Right lobe of liver (tissue), 6 donors: ENCODE results near the gene PPP1R1C. TPM values are rescaled to one million over a fixed set of nuclear protein-coding genes. Genes with fewer than 3 reads are reported as not detected.
"Not testable (repeated sequence)": the region's sequence is repeated elsewhere in the genome, so short reads cannot be mapped to it uniquely, and the experiment has no call there.

Experiments used
- ATAC-seq, 4 donors: fragments of 200-7000 bp; cut with Tn5 transposase; one replicate each; pipeline ENCODE4 v1.9.1; 2020; ENCODE audit warnings: mild to moderate bottlenecking in 4 of 4, moderate library complexity in 4 of 4
- DNase-seq, 3 donors: peaks; one replicate each; pipeline ENCODE4 v3.0.0-alpha.2; 2020
- H3K27ac ChIP-seq, 3 donors: fragments of 200-600 bp; one replicate each; pipeline ENCODE4 v1.8.0; 2022
- H3K27me3 ChIP-seq, 2 donors: fragments of 200-600 bp; one replicate each; pipeline ENCODE4 v1.8.0; 2022
- H3K36me3 ChIP-seq, 4 donors: fragments of 200-600 bp; sonication (generic) in 1 of 4; one replicate each; pipeline versions ENCODE4 v1.5.1 to v1.8.0; 2017 to 2022; ENCODE audit warnings: control low read depth in 1 of 4
- H3K4me1 ChIP-seq, 4 donors: fragments of 200-600 bp; sonication (generic) in 1 of 4; one replicate each; pipeline versions ENCODE4 v1.5.1 to v1.8.0; 2017 to 2022; ENCODE audit warnings: control low read depth in 1 of 4
- H3K4me3 ChIP-seq, 3 donors: fragments of 200-600 bp; one replicate each; pipeline ENCODE4 v1.8.0; 2022
- H3K9me3 ChIP-seq, 4 donors: fragments of 200-600 bp; sonication (generic) in 1 of 4; one replicate each; pipeline versions ENCODE4 v1.5.1 to v1.8.0; 2017 to 2022; ENCODE audit warnings: control low read depth in 1 of 4
- POLR2A ChIP-seq: fragments of 450-650 bp; IDR thresholded peaks from one replicate; pipeline ENCODE4 v1.6.1; 2017; ENCODE audit warnings: antibody characterized with exemption, mild to moderate bottlenecking
- WGBS: methylation state at CpG from one replicate; pipeline ENCODE4 v1.1.6; 2018; ENCODE audit warnings: low coverage, low lambda C conversion rate; ENCODE audit not compliant: insufficient coverage; ENCODE audit errors: missing lambda C conversion rate; 5-methylcytosine and 5-hydroxymethylcytosine counted together
- intact Hi-C, 2 donors: fragments of 100-400 bp; cut with DNase I; formaldehyde crosslinking; loops; one replicate each; pipeline versions ENCODE4 v1.11.2 to v1.14.1; 2022
- total RNA-seq, 6 experiments: library from RNA; depleted of rRNA in 2 of 6; stranded (reverse); fragments of >200 nt in 2 of 6; fragmentation: NEBNext Ultra II Directional in 3 of 6; extraction: Animal tissue kit (Norgen Biotek cat#: 25700) in 3 of 6; gene quantifications; one replicate each; pipeline versions ENCODE4 v1.1.0 to v1.2.4, GENCODE V29; 2016 to 2023
- TF ChIP-seq, protein P1 (sequence below), 4 donors: fragments of 200-600 bp in 3 of 4; fragments of 450-650 bp in 1 of 4; IDR thresholded peaks; one replicate each; pipeline versions ENCODE4 v1.5.1 to v1.8.0; 2016 to 2022; ENCODE audit warnings: antibody characterized with exemption in 4 of 4, mild to moderate bottlenecking in 2 of 4
- donor health status: DM: no; HTN: yes; CAD: no.
- donor health status: DM: no; HTN: no; CAD: no.
- donor health status: DM: no; HTN: no; CAD: no.
- donor health status: DM: no; HTN: yes; CAD: no.
- donor health status: DM: no; HTN: yes; CAD: no.

The PPP1R1C gene
- total RNA-seq, 6 experiments from 2014 or later, result 1.8 to 22.2 (median 8.8) TPM

DNA sequence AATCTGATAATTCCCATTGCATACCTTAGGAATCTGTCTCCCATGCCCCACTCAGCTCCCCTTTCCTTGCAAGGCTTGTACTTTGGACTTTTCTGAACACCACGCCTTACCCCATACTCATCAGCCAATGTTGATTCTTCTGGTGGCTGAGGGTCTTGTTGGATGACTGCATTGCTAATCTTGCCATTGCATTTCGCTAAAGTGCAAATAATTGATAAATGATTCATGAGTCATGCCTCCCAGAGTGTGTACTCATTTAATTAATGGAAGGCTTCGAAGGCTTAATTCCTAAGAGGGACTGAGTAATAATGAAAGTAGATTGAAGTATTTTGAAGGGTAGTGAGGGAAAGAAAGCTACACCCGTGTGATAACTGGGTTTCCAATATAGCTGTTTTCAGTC, 28.0 kb upstream of the PPP1R1C start:
- TF ChIP-seq, protein P1, sequence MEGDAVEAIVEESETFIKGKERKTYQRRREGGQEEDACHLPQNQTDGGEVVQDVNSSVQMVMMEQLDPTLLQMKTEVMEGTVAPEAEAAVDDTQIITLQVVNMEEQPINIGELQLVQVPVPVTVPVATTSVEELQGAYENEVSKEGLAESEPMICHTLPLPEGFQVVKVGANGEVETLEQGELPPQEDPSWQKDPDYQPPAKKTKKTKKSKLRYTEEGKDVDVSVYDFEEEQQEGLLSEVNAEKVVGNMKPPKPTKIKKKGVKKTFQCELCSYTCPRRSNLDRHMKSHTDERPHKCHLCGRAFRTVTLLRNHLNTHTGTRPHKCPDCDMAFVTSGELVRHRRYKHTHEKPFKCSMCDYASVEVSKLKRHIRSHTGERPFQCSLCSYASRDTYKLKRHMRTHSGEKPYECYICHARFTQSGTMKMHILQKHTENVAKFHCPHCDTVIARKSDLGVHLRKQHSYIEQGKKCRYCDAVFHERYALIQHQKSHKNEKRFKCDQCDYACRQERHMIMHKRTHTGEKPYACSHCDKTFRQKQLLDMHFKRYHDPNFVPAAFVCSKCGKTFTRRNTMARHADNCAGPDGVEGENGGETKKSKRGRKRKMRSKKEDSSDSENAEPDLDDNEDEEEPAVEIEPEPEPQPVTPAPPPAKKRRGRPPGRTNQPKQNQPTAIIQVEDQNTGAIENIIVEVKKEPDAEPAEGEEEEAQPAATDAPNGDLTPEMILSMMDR (IDR thresholded peaks at IDR 0.05), result no peak
- TF ChIP-seq POLR2A, result no peak
- Histone ChIP-seq H3K36me3 (no peaks in the 10 kb centered on the region), H3K27ac (no peak overlapping the region), H3K4me3 (no peak overlapping the region), H3K9me3 (no peaks in the 10 kb centered on the region), H3K27me3 (no peaks in the 10 kb centered on the region), H3K4me1 (peaks cover 0 to 3% (median 0%) of the 10 kb centered on the region in 4 donors)
- no peak for ATAC-seq
- DNase-seq, result no peak
- 51% methylated on average over 4 of the region's 4 CpGs for WGBS
- intact Hi-C loops, result no loop called here

DNA sequence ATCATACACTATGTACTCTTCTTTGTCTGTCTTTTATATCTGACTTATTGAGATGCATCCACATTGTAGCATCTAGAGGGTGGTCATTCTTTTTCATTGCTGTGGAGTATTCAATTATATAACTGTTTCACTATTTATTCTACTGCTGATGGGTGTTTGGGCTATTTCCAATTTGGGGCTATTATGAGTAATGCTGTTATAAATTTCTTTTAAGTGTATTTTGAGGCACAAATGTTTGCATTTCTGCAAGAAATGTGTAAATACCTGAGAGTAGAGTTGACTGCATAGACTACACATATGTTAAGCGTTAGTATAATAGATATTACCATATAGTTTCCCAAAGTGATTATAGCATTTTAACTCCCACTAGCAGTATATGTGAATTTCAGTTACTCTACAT, 26.9 kb upstream of the PPP1R1C start:
- intact Hi-C loops, result no loop called here
- no peaks in the 10 kb centered on the region for H3K27me3 ChIP-seq
- no peak for ATAC-seq
- H3K36me3 ChIP-seq, result no peaks in the 10 kb centered on the region
- WGBS, result 100% methylated on average over 1 of the region's 1 CpG
- no peak overlapping the region for H3K4me3 ChIP-seq
- no peaks in the 10 kb centered on the region for H3K9me3 ChIP-seq
- H3K4me1 ChIP-seq, result peaks cover 0 to 3% (median 0%) of the 10 kb centered on the region in 4 donors
- no peak for TF ChIP-seq POLR2A
- TF ChIP-seq, protein P1 (IDR thresholded peaks at IDR 0.05), result no peak
- no peak overlapping the region for H3K27ac ChIP-seq
- no peak for DNase-seq

DNA sequence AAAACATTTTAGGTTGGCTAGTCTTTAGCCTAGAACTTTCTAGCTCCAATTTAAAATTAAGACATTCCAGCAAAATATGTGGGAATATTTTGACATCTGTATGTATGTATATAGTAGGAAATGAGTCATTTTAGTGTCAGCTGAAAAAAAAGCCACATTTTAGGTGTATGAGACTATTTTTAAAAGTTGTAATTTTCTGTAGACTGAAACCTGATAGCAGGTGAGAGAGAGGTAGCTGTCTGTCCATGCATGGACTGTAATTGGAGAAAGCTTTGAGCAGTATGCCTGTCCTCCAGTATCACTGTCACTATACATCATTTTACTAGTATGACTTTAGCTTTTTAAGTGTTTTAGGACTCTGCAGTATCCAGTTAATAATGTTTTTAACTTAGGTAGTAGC, 26.1 kb upstream of the PPP1R1C start:
- no peak for TF ChIP-seq POLR2A
- TF ChIP-seq, protein P1 (IDR thresholded peaks at IDR 0.05), result no peak
- intact Hi-C loops, result no loop called here
- Histone ChIP-seq H3K36me3 (no peaks in the 10 kb centered on the region), H3K4me1 (no peaks in the 10 kb centered on the region), H3K27me3 (no peaks in the 10 kb centered on the region), H3K4me3 (no peak overlapping the region), H3K9me3 (no peaks in the 10 kb centered on the region), H3K27ac (no peak overlapping the region)
- DNase-seq (no peak), ATAC-seq (no peak)

DNA sequence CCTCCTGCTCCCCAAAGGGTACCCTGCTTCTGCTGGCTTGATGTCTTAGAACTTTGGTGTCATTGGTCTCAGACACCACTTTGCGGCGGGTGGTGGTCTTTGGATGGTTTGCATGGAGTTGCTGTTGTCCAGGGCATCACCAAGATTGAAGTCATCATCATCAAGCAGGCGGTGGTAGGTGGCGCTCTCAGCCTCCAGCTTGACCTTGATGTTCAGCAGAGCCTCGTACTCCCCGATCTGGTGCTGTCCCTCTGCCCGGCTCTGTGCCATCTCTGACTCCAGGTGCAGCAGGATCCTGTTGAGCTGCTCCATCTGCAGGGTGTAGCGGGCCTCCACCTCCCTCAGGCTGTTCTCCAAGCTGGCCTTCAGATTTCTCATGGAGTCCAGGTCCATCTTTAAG, 24.5 kb upstream of the PPP1R1C start:
- ATAC-seq, H3K27me3 ChIP-seq, DNase-seq, H3K36me3 ChIP-seq, intact Hi-C loops, H3K4me1 ChIP-seq, H3K27ac ChIP-seq, H3K4me3 ChIP-seq, H3K9me3 ChIP-seq: not testable (repeated sequence)
- 100% methylated on average over 2 of the region's 8 CpGs for WGBS

DNA sequence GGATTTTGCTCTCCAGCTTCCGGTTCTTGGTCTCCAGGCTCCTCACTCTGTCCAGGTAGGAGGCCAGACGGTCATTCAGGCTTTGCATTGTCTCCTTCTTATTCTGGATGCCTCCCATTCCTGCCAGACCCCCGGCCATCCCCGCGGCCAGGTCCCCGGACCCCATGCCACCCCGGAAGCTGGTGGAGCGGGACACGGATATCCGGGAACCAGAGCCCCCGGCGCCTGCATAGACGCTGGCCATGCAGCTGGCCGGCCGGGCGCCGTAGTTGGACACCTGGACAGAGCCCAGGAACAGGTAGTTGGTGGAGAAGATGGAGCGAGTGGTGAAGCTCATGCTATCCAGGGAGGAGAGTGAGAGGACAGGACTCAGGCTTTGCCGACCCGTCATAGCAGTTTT, 23.5 kb upstream of the PPP1R1C start:
- H3K36me3 ChIP-seq, result no peaks in the 10 kb centered on the region
- ATAC-seq, result no peak
- 85% methylated on average over 4 of the region's 20 CpGs for WGBS
- H3K9me3 ChIP-seq, result no peaks in the 10 kb centered on the region
- no peaks in the 10 kb centered on the region for H3K4me1 ChIP-seq
- no peak for DNase-seq
- H3K27me3 ChIP-seq, result no peaks in the 10 kb centered on the region
- TF ChIP-seq, protein P1 (IDR thresholded peaks at IDR 0.05), result no peak
- TF ChIP-seq POLR2A, result no peak
- H3K4me3 ChIP-seq, result no peak overlapping the region
- no peak overlapping the region for H3K27ac ChIP-seq
- intact Hi-C loops, result no loop called here
